Activated CD4-positive, CD25-positive, alpha-beta regulatory T cell (primary cell): ENCODE measurements around the gene SPEM1.
"Not testable (repeated sequence)": the region's sequence is repeated elsewhere in the genome, so short reads cannot be mapped to it uniquely, and the experiment has no call there.

Source experiments
- DNase-seq, 4 experiments: peaks; one replicate each; lab custom pipeline; 2025; lab: John Stamatoyannopoulos, UW

Gene SPEM1

GRCh38 chr17:7441266-7441665 is 21.1 kb downstream of the SPEM1 start:
- DNase-seq = no peak

DNA sequence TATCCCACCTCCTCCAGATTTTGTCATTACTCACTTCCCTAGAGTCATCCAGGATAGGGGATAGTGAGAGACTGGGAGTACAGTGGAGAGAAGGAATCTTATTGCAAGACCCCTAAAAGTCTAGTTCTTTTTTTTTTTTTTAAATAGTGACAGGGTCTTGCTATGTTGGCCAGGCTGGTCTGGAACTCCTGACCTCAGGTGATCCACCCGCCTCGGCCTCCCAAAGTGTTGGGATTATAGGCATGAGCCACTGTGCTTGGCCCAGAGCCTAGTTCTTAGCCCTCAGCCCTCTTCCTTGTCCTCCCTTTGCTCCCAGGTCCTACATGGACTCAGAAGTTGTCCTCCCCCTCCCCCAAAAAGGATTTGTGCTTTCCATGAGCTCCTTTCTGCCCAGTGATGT is 22.0 kb downstream of the SPEM1 start:
- DNase-seq = no peak

DNA sequence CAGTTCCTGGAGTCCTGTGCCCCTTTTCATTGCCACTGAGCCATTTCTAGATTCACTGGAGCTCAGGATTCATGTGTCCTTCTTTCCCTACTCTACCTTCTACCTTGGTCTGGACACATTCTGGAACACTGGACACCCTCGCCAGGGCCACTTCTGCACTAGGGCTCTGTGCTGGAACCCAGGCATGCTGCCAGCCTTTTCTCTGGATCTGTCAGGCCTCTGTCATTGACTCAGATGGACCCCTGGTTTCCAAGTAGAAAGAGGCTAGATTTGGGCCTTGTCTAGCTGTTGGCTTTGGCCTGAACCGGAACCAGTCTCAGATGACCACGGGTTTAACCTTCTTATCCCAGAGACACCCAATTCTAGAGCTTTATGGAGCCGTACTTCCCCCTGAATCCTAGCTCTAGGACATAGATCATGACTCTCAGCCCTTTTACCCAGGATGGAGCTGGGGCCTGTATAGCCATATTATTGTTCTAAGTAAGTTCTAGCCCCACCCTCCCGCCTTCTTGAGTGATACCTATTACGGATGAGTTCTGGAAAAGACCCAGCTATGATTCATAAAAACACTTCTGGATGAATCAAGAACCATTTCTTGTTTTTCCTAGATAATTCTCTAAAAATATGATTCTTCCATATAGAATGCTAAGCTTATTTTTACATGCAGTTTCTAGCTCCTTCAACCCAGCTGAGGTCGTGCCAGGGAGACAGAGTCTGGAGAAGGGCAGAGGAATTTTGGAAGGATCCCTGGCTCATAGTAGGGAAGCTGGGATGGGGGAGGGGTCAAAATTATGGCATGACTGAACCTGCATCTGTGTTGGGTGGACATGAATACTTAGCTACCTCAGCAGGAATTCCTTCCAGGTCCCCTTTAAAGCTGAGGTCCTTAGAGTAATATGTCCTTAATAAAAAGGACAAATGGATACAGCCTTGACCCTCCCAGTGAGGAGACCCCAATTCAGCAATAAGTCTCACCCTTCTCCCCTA is 23.7 kb downstream of the SPEM1 start:
- DNase-seq = no peak

DNA sequence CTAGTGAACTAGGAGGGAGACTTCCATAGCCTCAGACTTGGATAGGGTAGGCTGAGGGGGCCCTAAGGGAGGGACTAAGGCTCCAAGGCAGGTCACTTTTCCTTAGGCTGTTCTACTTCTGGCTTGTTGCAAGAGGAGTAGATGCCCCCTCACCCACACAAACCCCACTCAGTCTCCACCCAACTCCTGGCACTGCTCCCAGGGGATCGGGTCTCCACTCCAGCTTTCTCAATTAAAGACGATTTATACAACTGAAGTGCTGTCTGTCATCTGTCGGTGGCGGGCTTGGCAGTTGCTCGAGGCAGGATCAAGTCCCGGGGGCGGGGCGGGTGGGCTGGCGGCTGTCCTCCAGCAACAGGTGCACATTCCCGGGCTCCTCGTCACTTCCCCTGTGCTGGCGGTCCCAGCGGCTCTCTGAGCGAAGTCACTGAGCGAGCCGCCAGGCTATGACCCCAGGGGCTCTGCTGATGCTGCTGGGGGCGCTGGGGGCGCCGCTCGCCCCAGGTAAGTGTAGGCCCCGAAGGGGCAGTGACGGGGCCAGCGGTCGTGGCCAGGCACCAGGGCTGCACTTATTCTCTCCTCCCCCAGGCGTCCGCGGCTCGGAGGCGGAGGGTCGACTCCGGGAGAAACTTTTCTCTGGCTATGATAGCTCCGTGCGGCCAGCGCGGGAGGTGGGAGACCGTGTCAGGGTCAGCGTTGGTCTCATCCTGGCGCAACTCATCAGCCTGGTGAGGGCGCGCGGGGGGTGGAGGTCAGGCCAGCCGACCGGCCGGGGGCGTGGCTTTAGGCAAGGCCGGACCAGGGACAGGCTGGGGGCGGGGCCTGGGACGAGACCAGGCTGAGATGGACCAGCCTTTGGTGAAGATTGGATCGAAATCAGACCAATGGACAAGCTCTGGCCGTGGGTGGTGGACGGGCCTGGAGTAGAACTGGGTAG is 24.8 kb downstream of the SPEM1 start, which contains the start of gene CHRNB1:
Gene CHRNB1 (plus strand): TSS at position 380 of the 937 bp plus-strand sequence. CDS start 67 bp downstream, at position 447.
- no peak for DNase-seq

DNA sequence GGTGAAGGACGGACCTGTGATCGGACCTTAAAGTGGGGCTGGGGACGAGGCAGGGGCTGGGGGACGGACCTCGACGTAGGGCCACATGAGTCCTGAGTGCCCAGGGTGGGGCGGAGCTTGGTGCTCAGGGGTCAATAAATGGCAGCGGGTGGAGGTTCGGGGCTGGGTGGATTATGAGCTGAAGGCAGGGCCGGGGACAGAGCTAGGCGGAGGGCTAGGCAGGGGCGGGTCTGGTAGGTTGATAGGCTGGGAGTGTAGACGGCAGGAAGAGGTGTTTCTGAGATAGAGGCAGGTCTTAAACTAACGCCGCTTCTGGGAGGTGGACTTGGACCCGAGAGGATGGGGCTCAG is 25.5 kb downstream of the SPEM1 start:
- peak in 1 of 4 experiments; percentile 14 for DNase-seq

DNA sequence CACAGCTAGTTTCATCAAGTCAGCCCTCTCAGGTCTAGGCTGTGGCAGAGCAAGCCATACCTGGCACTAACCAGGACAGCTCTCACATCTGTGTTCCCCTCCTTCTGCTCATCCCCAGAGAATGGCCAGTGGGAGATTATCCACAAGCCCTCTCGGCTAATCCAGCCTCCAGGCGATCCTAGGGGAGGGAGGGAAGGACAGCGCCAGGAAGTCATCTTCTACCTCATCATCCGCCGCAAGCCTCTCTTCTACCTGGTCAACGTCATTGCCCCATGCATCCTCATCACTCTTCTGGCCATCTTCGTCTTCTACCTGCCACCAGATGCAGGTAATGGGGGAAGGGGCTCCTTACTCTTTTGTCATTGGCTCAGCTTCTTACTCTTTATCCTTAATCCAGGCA is 28.3 kb downstream of the SPEM1 start:
- DNase-seq = no peak

- no peak for DNase-seq
These were observed 39.9 kb downstream of the SPEM1 start for GRCh38 chr17:7459961-7460545.

DNA sequence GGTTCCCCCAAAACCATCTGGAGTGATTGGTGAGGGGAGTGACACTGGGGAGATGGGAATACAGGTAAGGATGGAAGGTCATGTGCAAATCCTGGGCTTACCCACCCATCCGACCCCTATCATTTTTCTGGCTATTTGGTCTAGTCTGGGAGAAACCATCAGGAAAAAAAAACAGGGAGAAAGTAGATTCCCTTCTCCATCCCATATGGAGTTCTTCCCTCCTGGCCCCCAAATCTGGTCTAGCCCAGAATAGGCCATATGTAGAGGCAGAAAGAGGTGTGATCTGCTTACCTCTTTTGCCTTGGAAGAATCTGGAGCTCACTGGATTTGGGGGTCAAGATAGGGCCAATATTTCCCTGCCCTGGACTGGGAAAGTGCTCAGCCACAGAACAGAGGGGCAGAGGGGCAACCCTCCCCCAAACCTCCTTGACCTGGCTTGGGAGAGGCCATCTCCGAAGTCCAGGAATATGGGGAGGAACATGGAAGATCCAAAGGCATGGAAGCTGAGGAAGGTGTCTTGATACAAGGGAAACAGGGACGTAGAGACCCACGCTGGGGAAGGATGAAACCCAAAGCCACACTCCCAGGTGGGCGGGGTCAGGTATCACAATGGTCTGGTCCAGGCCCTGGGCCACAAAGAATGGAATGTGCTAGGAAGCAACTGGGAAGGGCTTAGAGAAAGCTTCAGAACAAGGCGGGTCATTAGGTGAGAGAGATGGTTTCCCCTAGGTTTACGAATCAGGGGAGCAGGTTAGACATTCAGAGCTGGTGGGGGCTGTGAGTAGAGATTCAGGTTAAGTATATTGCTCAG is 40.9 kb downstream of the SPEM1 start:
- DNase-seq = no peak

GRCh38 chr17:7462474-7463371 is 42.6 kb downstream of the SPEM1 start:
- no peak for DNase-seq

- DNase-seq = no peak
These were observed 43.3 kb downstream of the SPEM1 start for GRCh38 chr17:7463372-7463846.

- DNase-seq = no peak
These were observed 44.0 kb downstream of the SPEM1 start for GRCh38 chr17:7464081-7464480.

GRCh38 chr17:7465597-7466275 is 45.6 kb downstream of the SPEM1 start:
- no peak for DNase-seq

GRCh38 chr17:7466318-7466638 is 46.2 kb downstream of the SPEM1 start:
- no peak for DNase-seq

- no peak for DNase-seq
These were observed 46.7 kb downstream of the SPEM1 start for GRCh38 chr17:7466639-7467341.

DNA sequence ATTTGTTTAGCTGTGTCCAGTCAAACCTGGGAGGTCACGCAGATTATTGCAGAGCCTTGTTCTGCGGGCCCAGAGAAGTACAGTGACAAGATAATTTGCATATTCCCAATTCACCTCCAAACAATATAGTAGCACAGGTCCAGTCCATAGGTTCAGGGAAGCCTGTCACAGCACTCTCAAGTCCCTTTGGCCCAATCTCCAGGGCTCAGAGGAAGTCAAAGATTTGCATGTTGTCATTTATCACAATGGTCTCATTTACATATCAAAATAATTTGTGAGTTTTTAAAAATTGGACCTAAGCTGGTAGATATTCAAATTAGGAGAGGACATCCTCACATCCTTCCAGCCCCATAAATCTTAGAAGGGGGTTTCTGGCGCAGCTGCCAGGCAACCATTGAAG is 47.4 kb downstream of the SPEM1 start:
- no peak for DNase-seq

GRCh38 chr17:7468290-7468689 is 48.2 kb downstream of the SPEM1 start:
- no peak for DNase-seq

GRCh38 chr17:7468804-7469389 is 48.8 kb downstream of the SPEM1 start:
- DNase-seq = no peak

DNA sequence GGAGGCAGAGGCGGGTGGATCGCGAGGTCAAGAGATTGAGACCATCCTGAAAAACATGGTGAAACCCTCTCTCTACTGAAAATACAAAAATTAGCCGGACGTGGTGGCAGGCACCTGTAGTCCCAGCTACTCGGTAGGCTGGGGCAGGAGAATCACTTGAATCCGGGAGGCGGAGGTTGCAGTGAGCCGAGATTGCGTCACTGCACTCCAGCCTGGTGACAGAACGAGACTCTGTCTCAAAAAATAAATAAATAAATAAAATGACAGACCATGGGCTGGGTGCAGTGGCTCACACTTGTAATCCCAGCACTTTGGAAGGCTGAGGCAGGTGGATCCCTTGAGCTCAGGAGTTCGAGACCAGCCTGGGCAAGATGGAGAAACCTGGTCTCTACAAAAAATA is 49.7 kb downstream of the SPEM1 start:
- DNase-seq = not testable (repeated sequence)
